HG03103 (cell line): ENCODE data around the gene ARL5C.
"Not testable (repeated sequence)": the region's sequence is repeated elsewhere in the genome, so short reads cannot be mapped to it uniquely, and the experiment has no call there.

Experiments used
- ATAC-seq: cut with Tn5 transposase; IDR thresholded peaks from one replicate; pipeline ENCODE4 v1.9.1; 2021; ENCODE audit warnings: low read depth; ENCODE audit not compliant: unreplicated experiment

The ARL5C gene

GRCh38 chr17:39144416-39144840, 21.5 kb downstream of the ARL5C start:
- ATAC-seq: no peak

GRCh38 chr17:39143552-39144093, 22.3 kb downstream of the ARL5C start:
- no peak for ATAC-seq

- no peak for ATAC-seq
Measured at GRCh38 chr17:39141915-39142664, 23.9 kb downstream of the ARL5C start.

- no peak for ATAC-seq
Measured at GRCh38 chr17:39141294-39141693, 24.7 kb downstream of the ARL5C start.

- no peak for ATAC-seq
Measured at GRCh38 chr17:39139561-39139960, 26.4 kb downstream of the ARL5C start.

GRCh38 chr17:39139161-39139511, 26.8 kb downstream of the ARL5C start:
- no peak for ATAC-seq

GRCh38 chr17:39138431-39139160, 27.4 kb downstream of the ARL5C start:
- ATAC-seq: no peak

- ATAC-seq: no peak
Measured at GRCh38 chr17:39134878-39135277, 31.1 kb downstream of the ARL5C start.

GRCh38 chr17:39132192-39132610, 33.8 kb downstream of the ARL5C start:
- no peak for ATAC-seq

- ATAC-seq: no peak
Measured at GRCh38 chr17:39131616-39132015, 34.3 kb downstream of the ARL5C start.

GRCh38 chr17:39130205-39130604, 35.8 kb downstream of the ARL5C start:
- ATAC-seq: no peak

GRCh38 chr17:39129544-39129943, 36.4 kb downstream of the ARL5C start:
- not testable (repeated sequence) for ATAC-seq

- ATAC-seq: no peak
Measured at GRCh38 chr17:39126436-39126835, 39.5 kb downstream of the ARL5C start.

GRCh38 chr17:39125143-39125875, 40.7 kb downstream of the ARL5C start:
- ATAC-seq: no peak

- no peak for ATAC-seq
Measured at GRCh38 chr17:39123627-39124026, 42.3 kb downstream of the ARL5C start.

GRCh38 chr17:39122991-39123390, 43.0 kb downstream of the ARL5C start:
- ATAC-seq: no peak

GRCh38 chr17:39121919-39122318, 44.0 kb downstream of the ARL5C start:
- not testable (repeated sequence) for ATAC-seq

GRCh38 chr17:39118674-39119419, 47.1 kb downstream of the ARL5C start:
- peak; percentile 79 for ATAC-seq

- ATAC-seq: no peak
Measured at GRCh38 chr17:39116224-39116623, 49.7 kb downstream of the ARL5C start.

- no peak for ATAC-seq
Measured at GRCh38 chr17:39115135-39115534, 50.8 kb downstream of the ARL5C start.
